ENCODE measurements around the gene CEP131.

- no peak for TF ChIP-seq ZNF169 (tag by site-specific recombination; IDR thresholded peaks at IDR 0.05)
- TF ChIP-seq CTCF (tag by site-specific recombination; IDR thresholded peaks at IDR 0.05), result no peak
- no peak for TF ChIP-seq PRDM10 (tag by site-specific recombination; IDR thresholded peaks at IDR 0.05)
- no peak for TF ChIP-seq YY1 (tag by site-specific recombination; IDR thresholded peaks at IDR 0.05)
- TF ChIP-seq KLF16 (tag by site-specific recombination; IDR thresholded peaks at IDR 0.05), result no peak
- no peak for TF ChIP-seq REST (tag by site-specific recombination; IDR thresholded peaks at IDR 0.05)
- no peak for TF ChIP-seq SP2 (tag by site-specific recombination; IDR thresholded peaks at IDR 0.05)
- TF ChIP-seq SETDB1 (IDR thresholded peaks at IDR 0.05; ENCODE audit: insufficient read length, low read length), result no peak
- no peak for TF ChIP-seq ZNF398 (tag by site-specific recombination; IDR thresholded peaks at IDR 0.05)
- no peak for TF ChIP-seq ZNF423 (tag by site-specific recombination; IDR thresholded peaks at IDR 0.05)
- TF ChIP-seq ZNF324 (tag by site-specific recombination; IDR thresholded peaks at IDR 0.05), result no peak
- no peak for TF ChIP-seq PBX3 (CRISPR knock-in tag; IDR thresholded peaks at IDR 0.05)
Measured at GRCh38 chr17:81173052-81173761, 49.6 kb downstream of the CEP131 start.
